ENCODE data around the gene LRP1B. TPM values are rescaled to one million over a fixed set of nuclear protein-coding genes. Genes with fewer than 3 reads are reported as not detected.

Gene LRP1B
- total RNA-seq, 4 donors from 2014 or later: 37.1 to 82.7 (median 50.9) TPM

DNA sequence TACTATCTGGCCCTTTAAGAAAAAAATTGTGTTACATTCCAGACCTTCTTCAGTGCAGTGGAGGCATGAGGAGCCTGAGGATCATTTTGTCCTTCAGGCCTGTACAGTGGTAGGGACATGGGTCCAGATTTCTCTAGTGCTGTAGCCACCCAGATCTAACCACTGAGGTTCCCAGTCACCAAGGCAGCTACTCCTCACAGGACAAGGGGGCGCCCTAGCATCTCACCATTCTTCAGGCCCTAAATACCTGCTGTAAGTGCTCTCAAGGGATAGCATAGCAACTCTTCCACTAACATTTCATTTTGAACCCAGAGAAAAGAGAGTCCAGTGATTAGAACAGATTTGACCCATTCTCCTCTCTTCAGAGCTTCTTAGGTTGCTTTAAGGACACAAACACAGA, 1533.0 kb downstream of the LRP1B start:
- H3K36me3 ChIP-seq: no peaks in the 10 kb centered on the region

DNA sequence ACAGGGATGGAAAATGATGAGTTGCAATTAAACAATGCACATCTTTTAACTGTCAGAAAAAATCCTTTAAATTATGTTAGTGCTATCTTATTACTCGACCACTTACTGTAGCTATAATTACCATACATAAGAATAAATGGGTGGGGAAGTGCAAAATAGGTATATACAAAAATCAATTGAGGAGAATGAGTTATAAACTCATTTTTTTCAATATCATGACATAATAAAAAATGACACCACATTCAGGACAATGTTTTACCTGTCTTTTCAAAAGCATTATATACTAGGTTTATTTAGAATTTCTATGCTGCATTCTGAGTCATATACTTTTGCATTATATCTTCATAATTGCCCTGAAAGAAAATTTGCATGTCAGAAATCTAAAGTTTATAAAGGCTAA, 1533.6 kb downstream of the LRP1B start:
- H3K9me3 ChIP-seq: no peaks in the 10 kb centered on the region
- intact Hi-C loops (cut with DNase I): no loop called here
- no peaks in the 10 kb centered on the region for H3K27me3 ChIP-seq
- no peak overlapping the region for H3K27ac ChIP-seq
- TF ChIP-seq, protein P1, sequence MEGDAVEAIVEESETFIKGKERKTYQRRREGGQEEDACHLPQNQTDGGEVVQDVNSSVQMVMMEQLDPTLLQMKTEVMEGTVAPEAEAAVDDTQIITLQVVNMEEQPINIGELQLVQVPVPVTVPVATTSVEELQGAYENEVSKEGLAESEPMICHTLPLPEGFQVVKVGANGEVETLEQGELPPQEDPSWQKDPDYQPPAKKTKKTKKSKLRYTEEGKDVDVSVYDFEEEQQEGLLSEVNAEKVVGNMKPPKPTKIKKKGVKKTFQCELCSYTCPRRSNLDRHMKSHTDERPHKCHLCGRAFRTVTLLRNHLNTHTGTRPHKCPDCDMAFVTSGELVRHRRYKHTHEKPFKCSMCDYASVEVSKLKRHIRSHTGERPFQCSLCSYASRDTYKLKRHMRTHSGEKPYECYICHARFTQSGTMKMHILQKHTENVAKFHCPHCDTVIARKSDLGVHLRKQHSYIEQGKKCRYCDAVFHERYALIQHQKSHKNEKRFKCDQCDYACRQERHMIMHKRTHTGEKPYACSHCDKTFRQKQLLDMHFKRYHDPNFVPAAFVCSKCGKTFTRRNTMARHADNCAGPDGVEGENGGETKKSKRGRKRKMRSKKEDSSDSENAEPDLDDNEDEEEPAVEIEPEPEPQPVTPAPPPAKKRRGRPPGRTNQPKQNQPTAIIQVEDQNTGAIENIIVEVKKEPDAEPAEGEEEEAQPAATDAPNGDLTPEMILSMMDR (IDR thresholded peaks at IDR 0.05): no peak
- no peak for TF ChIP-seq POLR2A (IDR thresholded peaks at IDR 0.05)
- no peaks in the 10 kb centered on the region for H3K36me3 ChIP-seq
- 80 to 91% methylated on average over 1 of the region's 1 CpG for WGBS, 2 donors
- H3K4me1 ChIP-seq: no peaks in the 10 kb centered on the region
- DNase-seq: no peak
- no peak overlapping the region for H3K4me3 ChIP-seq (replicated peaks in 1 of 3)

More for the DNA sequence above, 1533.0 kb downstream of the LRP1B start:
- Histone ChIP-seq H3K9me3 (no peaks in the 10 kb centered on the region), H3K4me1 (no peaks in the 10 kb centered on the region), H3K4me3 (replicated peaks in 1 of 3) (no peak overlapping the region), H3K27me3 (no peaks in the 10 kb centered on the region), H3K27ac (no peak overlapping the region)
- 75 to 100% methylated on average over 1 of the region's 1 CpG for WGBS, 2 donors
- no peak for DNase-seq
- intact Hi-C loops (cut with DNase I): no loop called here
- TF ChIP-seq POLR2A (IDR thresholded peaks at IDR 0.05): no peak
- TF ChIP-seq, protein P1 (IDR thresholded peaks at IDR 0.05): no peak

DNA sequence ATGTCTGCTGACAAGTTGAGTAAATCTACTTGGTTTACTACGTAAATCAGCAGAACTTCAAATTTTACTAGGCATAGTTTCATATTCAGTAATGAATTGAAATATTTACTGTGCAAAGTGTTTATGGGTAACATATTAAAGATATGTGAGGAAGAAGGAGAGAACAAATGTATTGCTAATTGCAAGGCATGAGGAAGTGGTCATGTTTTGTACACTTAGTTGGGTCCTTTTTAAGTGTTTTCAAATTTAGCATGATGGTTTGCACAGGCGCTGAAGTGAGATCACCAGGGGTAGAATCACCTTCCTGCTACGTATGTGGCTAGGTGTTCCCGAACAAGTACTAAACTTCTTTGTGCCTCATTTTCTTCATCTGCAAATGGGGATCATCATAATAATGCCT, 1534.4 kb downstream of the LRP1B start:
- Histone ChIP-seq H3K4me1 (no peaks in the 10 kb centered on the region), H3K4me3 (replicated peaks in 1 of 3) (no peak overlapping the region), H3K36me3 (no peaks in the 10 kb centered on the region), H3K27ac (no peak overlapping the region), H3K9me3 (no peaks in the 10 kb centered on the region), H3K27me3 (no peaks in the 10 kb centered on the region)
- intact Hi-C loops (cut with DNase I): no loop called here
- no peak for TF ChIP-seq POLR2A (IDR thresholded peaks at IDR 0.05)
- TF ChIP-seq, protein P1 (IDR thresholded peaks at IDR 0.05): no peak
- no peak for DNase-seq
- WGBS, 2 donors: 72 to 88% methylated on average over 4 of the region's 4 CpGs

DNA sequence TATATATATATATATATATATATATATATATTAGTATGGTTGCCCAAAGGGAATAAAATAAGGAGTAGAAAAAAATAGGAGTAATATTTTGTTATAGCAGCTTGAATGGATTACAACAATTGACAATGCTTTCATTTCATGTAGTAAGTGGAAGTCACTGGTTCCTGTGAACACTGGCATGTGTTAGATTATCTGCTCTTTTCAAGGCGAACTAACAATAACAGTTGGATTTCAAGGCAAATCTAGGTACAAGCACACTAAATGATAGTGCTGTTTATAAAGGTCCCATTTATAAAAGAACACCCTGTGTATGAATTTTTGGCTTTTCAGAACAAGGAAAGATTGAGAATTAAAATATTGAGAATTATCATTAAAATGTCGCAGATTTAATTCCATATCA, 1535.7 kb downstream of the LRP1B start:
- intact Hi-C loops (cut with DNase I): no loop called here
- Histone ChIP-seq H3K27me3 (no peaks in the 10 kb centered on the region), H3K4me3 (replicated peaks in 1 of 3) (no peak overlapping the region), H3K36me3 (no peaks in the 10 kb centered on the region), H3K9me3 (no peaks in the 10 kb centered on the region), H3K4me1 (no peaks in the 10 kb centered on the region), H3K27ac (no peak overlapping the region)
- TF ChIP-seq POLR2A (IDR thresholded peaks at IDR 0.05): no peak
- TF ChIP-seq, protein P1 (IDR thresholded peaks at IDR 0.05): no peak
- no peak for DNase-seq
- WGBS, 2 donors: 88 to 95% methylated on average over 2 of the region's 2 CpGs

DNA sequence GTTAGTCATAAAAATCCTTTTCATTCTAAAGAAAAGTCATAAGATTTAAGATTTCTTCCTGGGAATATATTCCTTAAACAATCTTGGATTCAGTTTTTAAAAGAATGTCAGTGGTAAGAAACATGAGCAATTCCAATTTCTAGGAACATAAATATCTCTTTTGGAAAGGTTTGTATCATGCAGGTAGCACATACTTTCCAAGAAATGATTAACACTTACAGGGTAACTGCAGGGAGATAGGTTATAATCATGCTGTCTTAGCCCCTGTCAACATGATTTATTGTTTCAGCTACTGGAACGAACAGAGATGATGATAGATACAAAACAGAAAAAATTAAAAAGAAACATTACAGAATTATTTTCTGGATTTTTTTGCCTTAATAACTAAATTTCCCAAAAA, 1537.7 kb downstream of the LRP1B start:
- Histone ChIP-seq H3K36me3 (no peaks in the 10 kb centered on the region), H3K9me3 (no peaks in the 10 kb centered on the region), H3K27me3 (no peaks in the 10 kb centered on the region), H3K4me1 (no peaks in the 10 kb centered on the region), H3K4me3 (replicated peaks in 1 of 3) (no peak overlapping the region), H3K27ac (no peak overlapping the region)
- no peak for DNase-seq
- intact Hi-C loops (cut with DNase I): no loop called here
- TF ChIP-seq, protein P1 (IDR thresholded peaks at IDR 0.05): no peak
- no peak for TF ChIP-seq POLR2A (IDR thresholded peaks at IDR 0.05)
- WGBS, 2 donors: 0 to 53% methylated on average over 1 of the region's 1 CpG

Data from thyroid gland (tissue), 4 donors.